ENCODE data around the gene DCHS2.

The DCHS2 gene

GRCh38 chr4:154424810-154425484 is 66.7 kb downstream of the DCHS2 start:
- peaks cover 5% of the 10 kb centered on the region; the same call in 1 of the 2 replicates for H3K27me3 ChIP-seq (ENCODE audit: control insufficient read depth, insufficient read depth, low read length)
- no peak overlapping the region for H3K4me3 ChIP-seq (ENCODE audit: low read depth, low read length)
- no peak overlapping the region for H3K27ac ChIP-seq (ENCODE audit: low read depth, low read length)
- no peaks in the 10 kb centered on the region for H3K36me3 ChIP-seq (ENCODE audit: control insufficient read depth, insufficient read depth, low read length)
- H3K9me3 ChIP-seq (ENCODE audit: control insufficient read depth, insufficient read depth, low read depth, low read length) = no peaks in the 10 kb centered on the region
- H3K9ac ChIP-seq (ENCODE audit: low read length) = no peak overlapping the region
- no peaks in the 10 kb centered on the region for H3K4me1 ChIP-seq (ENCODE audit: control insufficient read depth, insufficient read depth, low read length)

DNA sequence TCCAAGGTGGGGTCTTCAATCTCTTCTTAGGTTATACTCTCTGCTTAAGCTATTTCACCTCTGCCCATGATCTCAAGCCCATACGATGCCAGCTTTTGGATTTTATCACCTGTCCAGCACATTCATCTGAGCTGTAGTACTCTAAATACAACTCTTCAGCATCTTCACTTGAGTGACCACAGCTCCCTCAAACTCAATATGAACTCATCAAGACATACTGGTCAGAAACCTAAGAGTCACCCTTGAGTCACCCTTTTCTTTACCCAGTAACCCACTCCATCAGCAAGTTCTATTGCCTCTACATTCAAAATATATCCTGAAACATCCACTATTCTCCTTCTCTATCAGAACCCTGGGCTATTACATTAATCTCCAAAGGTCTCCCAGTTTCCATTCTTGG is 69.4 kb downstream of the DCHS2 start:
- Histone ChIP-seq H3K9ac (ENCODE audit: low read length) (no peak overlapping the region), H3K36me3 (ENCODE audit: control insufficient read depth, insufficient read depth, low read length) (no peaks in the 10 kb centered on the region), H3K27me3 (ENCODE audit: control insufficient read depth, insufficient read depth, low read length) (peaks cover 19% of the 10 kb centered on the region), H3K27ac (ENCODE audit: low read depth, low read length) (no peak overlapping the region), H3K4me3 (ENCODE audit: low read depth, low read length) (no peak overlapping the region), H3K4me1 (ENCODE audit: control insufficient read depth, insufficient read depth, low read length) (no peaks in the 10 kb centered on the region), H3K9me3 (ENCODE audit: control insufficient read depth, insufficient read depth, low read depth, low read length) (no peaks in the 10 kb centered on the region)

DNA sequence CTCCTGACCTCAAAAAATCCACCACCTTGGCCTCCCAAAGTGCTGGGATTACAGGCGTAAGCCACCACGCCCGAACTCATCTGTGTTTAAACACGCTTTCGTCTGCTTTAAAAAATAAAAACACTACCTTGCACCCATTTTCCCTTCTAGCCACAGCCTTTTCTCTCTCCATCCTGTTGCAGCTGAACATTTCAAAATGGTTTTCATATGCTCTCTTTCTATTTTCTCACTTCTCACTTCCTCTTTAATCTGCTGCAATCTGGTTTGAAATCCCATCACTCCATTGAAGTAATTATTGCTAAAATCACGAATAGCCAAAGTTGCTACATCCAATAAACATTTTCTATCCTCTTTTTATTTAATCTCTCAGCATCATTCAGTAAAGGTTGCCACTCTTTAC is 70.0 kb downstream of the DCHS2 start:
- peaks cover 24% of the 10 kb centered on the region for H3K27me3 ChIP-seq (ENCODE audit: control insufficient read depth, insufficient read depth, low read length)
- no peak overlapping the region for H3K4me3 ChIP-seq (ENCODE audit: low read depth, low read length)
- no peaks in the 10 kb centered on the region for H3K4me1 ChIP-seq (ENCODE audit: control insufficient read depth, insufficient read depth, low read length)

DNA sequence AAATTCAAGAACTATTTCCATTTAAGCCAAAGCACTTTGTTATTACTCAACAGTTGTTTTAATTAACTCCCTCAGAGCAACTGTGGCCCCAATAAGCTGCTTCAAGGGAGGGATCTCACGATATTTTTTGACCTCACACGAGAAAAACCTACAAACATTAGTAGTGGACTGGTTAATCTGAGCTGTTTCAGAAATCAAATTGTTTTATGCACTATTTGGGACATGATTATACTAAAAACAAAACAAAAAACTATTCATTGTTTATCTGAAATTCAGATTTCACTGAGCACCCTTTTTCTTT is 74.3 kb downstream of the DCHS2 start:
- peak overlapping the region; percentile 84 for H3K4me3 ChIP-seq (ENCODE audit: low read depth, low read length)
- no peaks in the 10 kb centered on the region for H3K4me1 ChIP-seq (ENCODE audit: control insufficient read depth, insufficient read depth, low read length)
- peaks cover 26% of the 10 kb centered on the region for H3K27me3 ChIP-seq (ENCODE audit: control insufficient read depth, insufficient read depth, low read length)
- H3K9me3 ChIP-seq (ENCODE audit: control insufficient read depth, insufficient read depth, low read depth, low read length) = no peaks in the 10 kb centered on the region
- no peaks in the 10 kb centered on the region for H3K36me3 ChIP-seq (ENCODE audit: control insufficient read depth, insufficient read depth, low read length)
- peak overlapping the region; percentile 59 for H3K9ac ChIP-seq (ENCODE audit: low read length)
- H3K27ac ChIP-seq (ENCODE audit: low read depth, low read length) = no peak overlapping the region

More for the DNA sequence above, 70.0 kb downstream of the DCHS2 start:
- no peaks in the 10 kb centered on the region for H3K9me3 ChIP-seq (ENCODE audit: control insufficient read depth, insufficient read depth, low read depth, low read length)
- no peak overlapping the region for H3K27ac ChIP-seq (ENCODE audit: low read depth, low read length)
- no peak overlapping the region for H3K9ac ChIP-seq (ENCODE audit: low read length)
- H3K36me3 ChIP-seq (ENCODE audit: control insufficient read depth, insufficient read depth, low read length) = no peaks in the 10 kb centered on the region

DNA sequence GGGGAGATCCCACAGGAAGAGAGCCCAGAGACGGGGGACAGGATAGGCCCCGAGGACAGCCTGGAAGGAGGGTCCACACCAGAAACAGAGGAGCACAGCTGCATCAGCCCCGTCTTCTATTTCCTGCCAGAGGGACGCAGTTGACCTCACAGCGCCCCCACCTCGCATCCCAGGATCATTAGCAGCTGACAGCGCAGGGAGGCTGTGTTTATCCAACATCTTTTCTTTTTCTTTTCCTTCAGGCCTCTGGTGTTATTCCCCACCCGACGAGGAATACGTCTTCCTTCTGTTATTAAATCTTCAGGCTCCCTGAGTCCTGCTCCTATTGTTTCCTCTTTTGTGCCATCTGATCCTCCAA is 75.4 kb downstream of the DCHS2 start:
- H3K9ac ChIP-seq (ENCODE audit: low read length) = no peak overlapping the region
- no peaks in the 10 kb centered on the region for H3K36me3 ChIP-seq (ENCODE audit: control insufficient read depth, insufficient read depth, low read length)
- no peaks in the 10 kb centered on the region for H3K9me3 ChIP-seq (ENCODE audit: control insufficient read depth, insufficient read depth, low read depth, low read length)
- no peaks in the 10 kb centered on the region for H3K4me1 ChIP-seq (ENCODE audit: control insufficient read depth, insufficient read depth, low read length)
- peaks cover 26% of the 10 kb centered on the region for H3K27me3 ChIP-seq (ENCODE audit: control insufficient read depth, insufficient read depth, low read length)
- H3K27ac ChIP-seq (ENCODE audit: low read depth, low read length) = no peak overlapping the region
- peak overlapping the region; percentile 84 for H3K4me3 ChIP-seq (ENCODE audit: low read depth, low read length)

DNA sequence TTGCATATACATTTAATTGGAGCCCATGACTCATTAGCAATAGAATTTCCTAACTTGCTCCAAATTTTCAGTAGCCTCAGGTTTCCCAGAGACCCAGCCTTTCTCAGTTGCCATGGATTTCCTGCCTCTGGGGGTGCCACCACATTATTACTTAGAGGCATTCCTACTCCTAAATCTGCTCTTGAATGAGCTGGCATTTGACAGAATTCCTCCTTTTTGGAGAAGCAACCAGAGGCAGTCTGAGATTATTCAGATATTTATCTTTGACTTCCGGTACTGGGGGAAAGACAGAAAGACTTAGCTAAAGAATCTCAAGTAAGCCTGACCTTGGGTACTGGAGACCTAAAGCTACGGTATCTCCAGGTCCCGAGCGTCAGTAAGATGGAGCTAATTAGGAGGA is 76.3 kb downstream of the DCHS2 start:
- Histone ChIP-seq H3K36me3 (ENCODE audit: control insufficient read depth, insufficient read depth, low read length) (no peaks in the 10 kb centered on the region), H3K9me3 (ENCODE audit: control insufficient read depth, insufficient read depth, low read depth, low read length) (no peaks in the 10 kb centered on the region), H3K4me3 (ENCODE audit: low read depth, low read length) (no peak overlapping the region), H3K27me3 (ENCODE audit: control insufficient read depth, insufficient read depth, low read length) (peaks cover 26% of the 10 kb centered on the region), H3K9ac (ENCODE audit: low read length) (no peak overlapping the region), H3K4me1 (ENCODE audit: control insufficient read depth, insufficient read depth, low read length) (no peaks in the 10 kb centered on the region), H3K27ac (ENCODE audit: low read depth, low read length) (no peak overlapping the region)

- H3K9me3 ChIP-seq (ENCODE audit: control insufficient read depth, insufficient read depth, low read depth, low read length) = no peaks in the 10 kb centered on the region
- H3K36me3 ChIP-seq (ENCODE audit: control insufficient read depth, insufficient read depth, low read length) = no peaks in the 10 kb centered on the region
- peaks cover 26% of the 10 kb centered on the region for H3K27me3 ChIP-seq (ENCODE audit: control insufficient read depth, insufficient read depth, low read length)
- no peak overlapping the region for H3K27ac ChIP-seq (ENCODE audit: low read depth, low read length)
- H3K4me3 ChIP-seq (ENCODE audit: low read depth, low read length) = no peak overlapping the region
- no peaks in the 10 kb centered on the region for H3K4me1 ChIP-seq (ENCODE audit: control insufficient read depth, insufficient read depth, low read length)
- H3K9ac ChIP-seq (ENCODE audit: low read length) = no peak overlapping the region
Observed at GRCh38 chr4:154414796-154415195, 76.8 kb downstream of the DCHS2 start.

DNA sequence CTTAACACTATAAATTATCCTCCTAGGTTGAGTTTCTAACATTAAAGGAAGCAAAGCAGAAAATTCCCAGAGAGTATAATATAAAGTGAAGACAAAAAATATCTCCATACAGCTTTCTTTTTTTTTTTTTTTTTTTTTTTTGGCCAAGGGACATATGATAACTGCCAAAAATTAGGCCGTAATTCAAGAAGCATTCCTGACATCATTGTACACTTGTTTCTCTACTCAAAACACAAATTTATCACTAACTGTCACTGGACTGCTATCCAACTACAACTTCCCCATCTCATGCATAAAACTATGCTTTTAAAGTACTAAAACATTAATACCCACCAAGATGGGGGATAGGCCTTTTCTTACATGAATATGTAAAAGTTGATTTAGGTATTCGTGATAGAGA is 77.2 kb downstream of the DCHS2 start:
- H3K9me3 ChIP-seq (ENCODE audit: control insufficient read depth, insufficient read depth, low read depth, low read length) = no peaks in the 10 kb centered on the region
- no peak overlapping the region for H3K4me3 ChIP-seq (ENCODE audit: low read depth, low read length)
- no peak overlapping the region for H3K27ac ChIP-seq (ENCODE audit: low read depth, low read length)
- no peaks in the 10 kb centered on the region for H3K4me1 ChIP-seq (ENCODE audit: control insufficient read depth, insufficient read depth, low read length)
- no peak overlapping the region for H3K9ac ChIP-seq (ENCODE audit: low read length)
- H3K36me3 ChIP-seq (ENCODE audit: control insufficient read depth, insufficient read depth, low read length) = no peaks in the 10 kb centered on the region
- H3K27me3 ChIP-seq (ENCODE audit: control insufficient read depth, insufficient read depth, low read length) = peaks cover 26% of the 10 kb centered on the region

DNA sequence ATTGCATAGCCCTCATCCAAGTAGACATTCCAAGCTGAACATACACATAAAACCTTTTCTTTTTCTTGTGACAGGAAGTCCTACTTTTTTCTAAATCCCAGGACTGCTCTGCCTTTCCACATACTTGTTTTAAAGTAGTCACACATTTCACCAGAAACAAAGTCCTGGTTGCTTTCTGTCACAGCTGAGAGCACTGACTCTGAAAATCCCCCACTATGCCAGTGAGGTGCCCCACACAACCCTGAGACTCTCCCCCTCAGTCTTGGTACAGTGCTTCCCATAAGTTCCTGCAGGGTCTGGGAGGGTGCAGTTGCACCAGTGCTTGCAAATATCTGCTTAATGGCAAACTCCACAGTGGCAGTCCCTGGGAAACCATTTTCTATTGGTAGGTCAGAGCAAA is 84.2 kb downstream of the DCHS2 start:
- Histone ChIP-seq H3K27ac (ENCODE audit: low read depth, low read length) (no peak overlapping the region), H3K4me3 (ENCODE audit: low read depth, low read length) (no peak overlapping the region), H3K27me3 (ENCODE audit: control insufficient read depth, insufficient read depth, low read length) (no peaks in the 10 kb centered on the region), H3K9me3 (ENCODE audit: control insufficient read depth, insufficient read depth, low read depth, low read length) (no peaks in the 10 kb centered on the region), H3K9ac (ENCODE audit: low read length) (no peak overlapping the region), H3K4me1 (ENCODE audit: control insufficient read depth, insufficient read depth, low read length) (no peaks in the 10 kb centered on the region), H3K36me3 (ENCODE audit: control insufficient read depth, insufficient read depth, low read length) (no peaks in the 10 kb centered on the region)

DNA sequence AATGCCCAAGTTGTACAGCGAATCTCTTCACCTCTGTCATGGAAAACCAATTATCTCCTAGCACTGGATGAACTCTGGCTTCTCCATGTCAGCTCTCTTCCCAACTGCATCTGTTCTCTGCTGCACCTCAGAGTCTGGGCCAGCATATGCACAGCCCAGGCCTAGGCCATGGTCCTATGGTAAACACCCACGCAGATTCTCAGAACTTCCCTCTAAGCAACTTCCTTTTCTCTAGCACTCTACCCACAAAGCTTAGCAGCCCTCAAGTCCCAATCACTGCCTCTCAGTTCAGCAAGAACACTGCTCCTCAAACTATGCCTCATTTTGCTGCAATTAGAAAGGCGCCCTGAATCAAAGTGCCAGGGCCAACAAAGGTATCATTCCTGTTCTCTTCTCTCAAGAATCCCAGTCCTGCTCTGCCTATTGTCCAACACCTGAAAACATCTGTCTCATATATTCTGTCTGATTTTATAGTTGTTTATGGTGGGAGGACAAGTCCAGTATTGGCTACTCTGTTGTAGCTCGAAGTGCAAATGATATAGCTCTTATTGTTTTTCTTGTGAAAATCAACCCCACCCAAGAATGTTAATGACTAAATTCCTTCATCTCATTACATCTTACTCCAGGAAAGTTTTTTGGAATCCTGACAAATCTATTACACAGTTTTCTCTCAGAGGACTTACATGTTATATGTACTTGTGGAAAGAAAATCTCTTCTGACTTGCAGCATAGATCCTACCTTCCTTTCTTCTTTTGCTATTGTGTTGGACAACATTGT is 85.4 kb downstream of the DCHS2 start:
- no peaks in the 10 kb centered on the region for H3K36me3 ChIP-seq (ENCODE audit: control insufficient read depth, insufficient read depth, low read length)
- H3K27ac ChIP-seq (ENCODE audit: low read depth, low read length) = no peak overlapping the region
- H3K4me3 ChIP-seq (ENCODE audit: low read depth, low read length) = no peak overlapping the region
- H3K9ac ChIP-seq (ENCODE audit: low read length) = no peak overlapping the region
- H3K9me3 ChIP-seq (ENCODE audit: control insufficient read depth, insufficient read depth, low read depth, low read length) = no peaks in the 10 kb centered on the region
- no peaks in the 10 kb centered on the region for H3K27me3 ChIP-seq (ENCODE audit: control insufficient read depth, insufficient read depth, low read length)
- no peaks in the 10 kb centered on the region for H3K4me1 ChIP-seq (ENCODE audit: control insufficient read depth, insufficient read depth, low read length)

DNA sequence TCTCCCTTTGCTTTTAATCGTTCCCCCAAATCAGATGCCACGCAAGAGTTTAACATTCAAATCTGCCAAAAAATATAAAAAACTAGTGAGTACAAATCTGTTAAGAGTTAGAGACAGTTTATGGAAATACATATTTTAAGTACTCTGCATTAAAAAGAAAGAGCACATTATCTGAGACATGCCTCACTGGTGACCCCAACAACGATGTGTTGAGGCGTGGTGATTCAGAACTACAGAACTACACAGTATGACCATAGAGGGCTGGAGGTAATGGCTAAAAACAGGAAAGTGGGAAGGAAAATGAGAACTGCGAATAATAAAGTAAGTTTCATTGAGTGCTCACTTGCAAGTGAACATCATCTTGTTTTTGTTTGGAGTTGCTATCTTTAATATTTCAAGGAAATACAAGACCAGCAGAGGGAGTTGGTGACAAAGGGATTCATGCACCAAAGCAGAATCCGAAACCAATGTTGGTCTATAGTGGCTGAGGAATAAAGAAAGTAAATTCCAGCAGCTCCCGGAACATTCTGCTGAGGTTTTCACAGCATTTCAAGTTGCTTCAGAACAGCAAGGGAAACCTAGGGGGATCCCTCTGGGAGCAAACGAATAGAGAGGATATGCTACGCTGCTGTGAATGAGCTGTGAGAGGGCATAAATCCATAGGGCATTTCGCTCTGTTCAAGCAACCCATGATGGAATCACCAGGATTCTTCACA is 92.2 kb downstream of the DCHS2 start:
- Histone ChIP-seq H3K27me3 (ENCODE audit: control insufficient read depth, insufficient read depth, low read length) (no peaks in the 10 kb centered on the region), H3K4me1 (ENCODE audit: control insufficient read depth, insufficient read depth, low read length) (no peaks in the 10 kb centered on the region), H3K4me3 (ENCODE audit: low read depth, low read length) (no peak overlapping the region), H3K9me3 (ENCODE audit: control insufficient read depth, insufficient read depth, low read depth, low read length) (no peaks in the 10 kb centered on the region), H3K27ac (ENCODE audit: low read depth, low read length) (no peak overlapping the region), H3K9ac (ENCODE audit: low read length) (no peak overlapping the region), H3K36me3 (ENCODE audit: control insufficient read depth, insufficient read depth, low read length) (no peaks in the 10 kb centered on the region)
